Femur (tissue), 1 donor: ENCODE data around the gene NTRK3.

Experiments used
- DNase-seq: peaks from one replicate; pipeline ENCODE4 v3.0.0-alpha.2; 2017

NTRK3 gene

DNA sequence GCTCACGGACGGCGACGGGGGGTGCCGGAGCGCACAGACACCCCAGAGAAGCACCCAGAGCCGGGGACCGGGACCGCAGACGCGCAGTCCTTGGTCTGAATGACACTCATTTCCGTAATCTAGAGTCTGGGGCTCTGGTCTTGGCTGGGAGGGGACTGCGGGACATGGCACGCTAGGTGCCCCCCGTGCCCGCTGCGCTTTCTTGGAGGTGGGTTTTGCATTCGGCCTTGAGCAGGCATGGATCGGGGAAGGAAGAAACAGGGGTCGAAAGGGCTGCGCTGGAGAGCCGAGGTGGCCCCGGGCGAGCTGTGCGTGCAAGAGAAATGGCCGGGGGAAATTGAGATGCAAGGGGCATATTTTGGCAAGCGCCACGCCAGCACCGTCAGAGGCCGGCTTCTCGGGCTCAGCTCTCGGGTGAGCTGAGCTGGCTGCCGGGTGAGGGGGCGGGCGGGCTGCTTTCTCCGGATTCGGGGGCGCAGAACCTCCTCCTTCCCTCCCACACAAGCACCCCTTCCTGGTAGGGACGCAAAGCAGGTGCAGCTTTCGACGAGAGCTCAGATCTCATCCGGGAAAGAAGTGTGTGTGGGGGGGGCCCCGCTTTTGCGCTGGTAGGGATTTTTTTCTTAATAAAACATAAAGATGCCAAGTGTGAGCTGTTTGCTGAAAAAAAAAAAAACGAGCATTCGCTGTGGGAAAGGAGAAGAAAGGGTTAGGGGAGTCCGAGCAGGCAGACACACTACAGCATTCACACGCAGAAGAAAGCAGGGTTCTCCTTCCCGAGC lies 963 bp upstream of the NTRK3 start:
- DNase-seq: peak; percentile 29

DNA sequence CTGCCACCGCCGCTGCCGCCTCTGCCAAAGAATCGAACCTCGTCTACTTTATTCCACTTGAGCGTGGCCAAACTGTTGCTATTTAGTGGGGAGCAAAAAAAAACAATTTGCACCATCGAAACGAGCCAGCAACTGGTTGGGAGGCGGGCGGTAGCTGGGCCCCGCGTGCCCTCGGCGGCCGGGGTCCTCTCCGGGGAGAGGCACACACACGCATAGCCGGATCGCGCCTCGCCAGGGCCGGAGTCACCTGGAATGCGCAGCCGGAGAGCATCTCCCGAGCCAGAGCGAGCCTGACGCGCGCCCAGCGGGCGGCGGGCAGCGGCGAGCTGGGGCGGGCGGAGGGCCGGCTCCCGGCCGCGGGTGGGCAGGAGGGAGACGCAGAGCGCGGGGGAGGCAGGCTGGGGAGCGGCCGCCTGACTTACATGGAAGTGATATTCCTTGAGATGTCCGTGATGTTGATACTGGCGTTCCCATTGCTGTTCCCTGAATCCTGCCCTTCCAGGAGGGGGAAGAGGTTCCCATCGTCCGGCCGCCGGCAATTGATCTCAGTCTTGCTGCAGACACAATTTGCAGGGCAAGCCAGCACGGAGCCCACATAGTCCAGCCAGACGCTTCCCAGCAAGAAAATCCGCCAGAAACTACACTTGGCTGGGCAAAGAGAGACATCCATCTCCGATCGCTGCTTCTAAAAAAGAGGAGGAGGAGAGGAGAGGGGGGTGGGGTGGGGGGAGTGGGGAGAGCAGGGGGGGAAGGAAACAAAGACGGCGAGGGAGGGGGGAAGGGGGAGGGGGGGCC lies 858 bp downstream of the NTRK3 start:
- peak; percentile 71 for DNase-seq

DNA sequence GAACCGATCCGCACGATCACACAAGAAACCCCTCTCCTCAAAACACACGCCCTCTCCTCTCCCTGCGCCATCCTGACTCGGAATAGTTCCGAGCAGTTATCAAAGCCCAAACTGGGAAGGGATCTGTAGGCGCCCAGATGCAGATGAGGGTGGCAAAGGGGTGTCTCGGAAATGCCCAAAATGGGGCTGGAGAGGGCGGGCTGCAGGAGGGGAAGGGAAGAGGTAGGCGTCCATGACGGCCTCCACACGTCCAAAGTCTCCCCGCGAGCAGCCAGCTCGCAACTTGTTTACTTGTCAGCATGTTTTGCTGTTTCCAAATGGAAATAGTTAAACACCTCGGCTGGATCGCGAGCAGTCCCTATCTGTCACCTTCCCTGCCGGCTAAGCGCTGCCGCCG lies 1.5 kb downstream of the NTRK3 start:
- DNase-seq: no peak

DNA sequence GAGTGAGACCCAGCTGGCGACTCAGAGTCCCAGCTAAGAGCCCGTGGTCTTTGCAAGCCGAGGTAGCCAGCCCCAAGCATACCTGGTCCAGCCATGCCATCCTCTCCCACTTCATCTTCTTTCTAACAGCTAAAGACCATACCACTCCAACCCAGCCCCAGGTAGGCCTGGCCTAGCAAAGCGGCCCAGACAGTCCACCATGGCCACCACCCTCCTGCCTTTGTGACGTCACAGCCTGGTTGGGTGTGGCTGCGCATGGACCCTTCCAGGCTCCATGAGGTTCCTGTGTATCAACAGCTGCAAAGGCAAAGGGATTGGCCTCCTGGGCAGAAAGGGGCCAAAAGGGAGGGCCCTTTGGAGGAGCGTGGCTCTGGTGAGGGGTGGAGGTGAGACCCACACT lies 4.1 kb downstream of the NTRK3 start:
- DNase-seq: no peak

DNA sequence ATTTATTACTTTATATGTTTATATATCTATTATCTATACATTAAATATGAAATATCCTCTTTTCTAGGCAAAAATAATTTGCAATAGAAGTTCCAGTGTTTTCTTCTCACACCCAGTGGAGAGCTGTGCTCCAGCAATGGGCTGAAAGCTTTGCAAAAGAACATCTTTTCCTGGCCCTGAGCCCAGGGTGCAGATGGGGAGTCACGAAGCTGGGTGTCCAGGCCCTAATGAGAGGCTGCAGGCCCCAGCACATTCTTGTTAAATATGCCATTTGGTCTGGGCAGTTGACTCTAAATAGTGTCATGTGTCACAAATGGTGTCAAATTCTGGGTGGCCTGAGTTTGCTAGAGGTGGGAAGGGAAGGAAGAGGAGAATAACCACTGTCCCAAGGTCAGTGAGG lies 5.7 kb downstream of the NTRK3 start:
- no peak for DNase-seq

DNA sequence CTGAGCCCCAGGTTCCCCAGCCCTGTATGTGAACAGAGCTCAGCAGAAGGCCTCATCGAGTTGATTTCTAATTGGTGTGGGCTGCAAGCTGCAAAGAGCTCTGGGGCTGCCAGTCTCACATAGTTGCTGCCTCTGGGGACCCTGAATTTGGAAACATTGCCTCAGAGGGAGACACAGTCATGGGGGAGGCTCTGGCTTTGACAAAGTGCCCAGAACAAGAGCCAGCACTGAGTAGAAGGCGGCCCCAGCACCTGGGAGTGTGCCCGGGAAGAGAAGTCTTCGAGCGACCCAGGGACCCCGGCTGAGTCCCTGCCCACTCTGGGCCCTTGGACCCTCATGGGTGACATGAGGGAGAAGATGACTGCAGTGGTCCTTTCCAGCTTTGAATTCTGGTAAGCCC lies 7.3 kb downstream of the NTRK3 start:
- DNase-seq: no peak

DNA sequence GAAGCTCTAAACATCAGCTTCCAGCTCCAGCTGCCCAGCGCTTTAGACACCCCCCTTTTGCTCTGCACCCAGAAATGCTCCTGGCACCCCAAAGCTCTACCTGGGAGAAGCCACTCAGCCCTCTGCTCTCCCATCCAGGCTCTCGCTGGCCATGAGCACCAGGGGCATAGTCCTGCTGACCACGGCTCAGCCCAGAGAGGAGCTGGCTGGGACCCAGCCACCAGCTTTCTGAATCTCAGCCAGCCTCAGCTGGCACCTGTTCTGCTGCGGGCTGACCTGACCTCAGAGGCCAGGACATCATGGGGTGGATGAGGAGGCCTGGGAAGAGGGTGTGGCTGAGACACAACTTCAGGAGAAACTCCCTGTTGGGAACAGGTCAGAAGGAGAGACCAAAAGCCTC lies 8.6 kb downstream of the NTRK3 start:
- peak; percentile 40 for DNase-seq

DNA sequence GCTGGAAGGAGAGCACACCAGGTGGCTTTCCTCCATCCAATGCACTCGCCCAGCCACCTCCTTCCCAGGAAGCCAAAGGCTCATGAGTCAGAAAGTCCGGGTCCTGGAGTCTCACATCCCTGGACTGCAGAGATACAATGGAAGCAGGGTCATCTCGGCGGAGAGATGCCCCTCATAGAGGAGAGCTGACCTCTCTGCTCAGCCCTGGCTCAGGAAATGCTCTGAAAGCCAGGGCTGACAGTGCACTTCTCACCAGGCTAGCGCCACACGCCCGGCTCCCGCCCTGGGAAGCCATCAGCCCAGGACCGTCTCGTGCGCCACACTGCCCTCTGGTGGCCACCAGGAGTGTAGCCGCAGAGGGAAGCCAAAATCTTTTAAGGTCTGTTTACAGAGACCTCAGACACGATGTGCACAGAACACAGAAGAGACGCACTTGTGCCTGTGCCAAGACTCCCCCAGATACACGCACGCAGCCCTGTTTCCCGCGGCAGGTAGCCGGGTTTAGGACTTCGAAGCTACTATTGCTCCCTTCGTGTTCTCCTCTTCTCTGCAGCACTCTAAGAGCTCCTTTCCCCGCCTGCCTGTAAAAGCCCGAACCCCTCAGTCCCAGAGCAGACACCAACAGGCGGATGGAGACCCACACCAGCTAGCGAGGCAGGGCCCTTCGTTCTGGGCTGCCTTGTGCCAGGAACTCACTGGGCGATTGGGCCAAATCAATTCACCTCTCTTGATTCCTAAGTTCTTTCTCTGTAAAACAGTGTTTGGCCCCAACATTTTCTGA lies 9.7 kb downstream of the NTRK3 start:
- peak; percentile 86 for DNase-seq

DNA sequence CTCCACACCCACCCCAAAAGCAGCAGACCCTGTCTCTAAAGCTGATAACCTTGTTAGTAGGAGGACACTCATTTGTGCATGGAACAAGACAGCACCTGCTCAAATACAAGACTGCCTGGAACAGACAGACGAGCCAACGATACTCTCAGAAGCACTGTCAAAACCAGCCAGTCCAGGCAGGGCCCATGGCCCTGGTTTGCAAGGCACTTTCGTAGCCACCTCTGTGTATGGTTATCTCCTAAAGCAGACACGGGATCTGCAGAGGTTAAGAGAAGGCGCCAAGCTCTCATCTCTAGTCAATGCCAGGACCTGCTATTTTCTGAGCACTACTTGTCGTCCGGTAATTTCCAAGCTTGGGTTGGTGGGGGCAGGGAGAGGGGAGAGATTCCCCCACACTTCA lies 10.5 kb downstream of the NTRK3 start:
- DNase-seq: no peak

DNA sequence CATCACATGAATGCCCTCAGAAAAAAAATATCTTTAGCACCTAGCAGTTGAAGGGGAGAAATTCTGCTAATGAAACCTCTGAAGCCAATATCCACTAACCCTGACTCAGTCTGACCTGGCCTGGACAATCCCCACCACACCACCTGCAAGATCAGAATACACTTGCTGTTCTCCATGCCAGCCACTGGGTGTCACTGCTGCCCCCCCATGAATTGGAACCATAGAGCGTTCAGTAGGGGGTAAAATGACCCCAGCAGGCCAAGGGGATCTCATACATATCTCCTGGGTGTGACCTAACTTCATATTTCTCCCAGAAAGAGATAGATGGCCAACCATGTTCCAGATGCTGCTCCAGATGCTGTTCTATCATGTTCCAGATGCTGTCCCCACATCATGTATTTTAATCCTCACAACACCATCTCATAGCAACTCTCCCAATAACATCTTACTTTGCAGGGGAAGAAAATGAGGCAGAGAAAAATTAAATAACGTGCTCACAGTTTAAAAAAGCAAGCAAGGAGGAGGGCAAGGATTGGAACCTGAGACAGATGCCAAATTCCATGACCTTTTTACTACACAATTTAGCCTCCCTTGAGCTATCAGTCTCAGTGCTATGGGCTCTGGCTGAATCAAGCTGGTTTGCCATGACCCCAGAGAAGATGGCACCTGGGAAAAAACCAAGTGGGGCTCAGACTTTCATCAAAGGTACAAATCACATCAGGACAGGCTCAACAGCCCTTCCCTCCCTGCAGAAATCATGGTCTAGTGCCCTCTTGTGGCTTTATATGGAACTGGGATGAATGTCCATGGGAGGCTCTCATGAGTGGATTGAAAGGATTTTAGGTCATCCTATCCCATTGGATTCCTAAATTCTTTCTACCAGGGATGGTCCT lies 12.4 kb downstream of the NTRK3 start:
- no peak for DNase-seq

DNA sequence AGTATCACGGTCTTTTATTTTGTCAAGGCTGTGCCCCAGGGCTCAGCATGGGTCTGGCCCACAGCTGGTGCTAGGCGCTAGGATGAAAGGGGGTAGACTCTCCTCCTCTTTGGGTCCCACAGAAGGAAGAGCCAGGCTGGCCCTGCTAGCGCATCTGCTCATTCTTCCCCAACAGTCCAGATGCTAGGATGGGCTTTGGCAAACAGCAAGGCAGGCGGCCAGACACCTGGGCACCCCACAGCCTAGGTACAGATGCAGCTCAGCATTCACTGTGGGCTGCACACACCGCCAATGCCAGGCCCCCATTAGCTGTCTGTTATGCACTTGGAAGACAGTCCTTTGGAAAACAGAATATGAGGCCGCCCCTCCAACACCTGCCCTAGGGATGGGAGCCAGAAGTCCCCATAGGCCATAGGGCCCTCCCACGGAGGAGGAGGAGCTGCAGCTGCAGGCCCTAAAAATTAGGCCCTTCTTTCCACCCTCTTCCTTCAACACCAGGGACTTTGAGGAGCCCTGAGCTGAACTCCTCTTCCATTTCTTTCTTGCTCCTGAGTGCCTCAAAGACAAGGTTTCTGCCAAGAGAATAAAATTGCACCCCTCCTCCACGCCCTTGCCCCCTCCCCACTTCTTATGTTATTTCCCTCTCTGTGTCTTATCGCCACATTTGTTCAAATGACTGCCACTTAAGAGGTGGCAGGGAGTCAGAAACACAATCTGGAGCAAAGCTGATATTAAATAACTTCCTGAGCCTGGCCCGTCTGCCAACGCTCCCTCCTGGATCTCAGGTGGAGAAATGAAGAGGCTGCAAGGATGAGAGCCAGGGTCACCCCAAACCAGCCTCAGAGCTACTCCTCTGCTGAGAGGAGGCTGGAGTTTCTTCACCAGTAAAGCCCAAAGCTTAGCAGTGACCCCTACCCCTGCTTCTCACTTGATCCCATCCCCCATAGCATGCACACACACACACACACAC lies 13.7 kb downstream of the NTRK3 start:
- no peak for DNase-seq

DNA sequence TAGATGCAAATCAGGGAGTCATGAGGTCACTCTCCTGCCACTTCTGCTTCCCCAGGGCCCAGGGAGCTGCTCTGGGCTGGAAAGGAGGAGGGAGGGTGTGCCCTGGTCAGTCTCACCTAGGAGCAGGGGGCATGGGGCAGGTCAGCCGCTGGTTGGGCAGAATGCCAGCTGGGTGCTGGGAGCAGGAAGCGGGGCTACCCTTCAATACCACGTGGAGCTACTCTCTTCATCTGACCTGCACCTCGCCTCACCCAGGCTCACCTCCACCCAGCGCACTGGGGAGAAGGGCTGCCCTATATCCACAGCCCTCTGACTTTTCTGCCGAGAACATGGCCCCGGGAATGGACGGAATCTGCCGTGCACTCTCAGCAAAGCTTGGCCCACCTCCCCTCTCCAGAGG lies 15.1 kb downstream of the NTRK3 start:
- DNase-seq: no peak

DNA sequence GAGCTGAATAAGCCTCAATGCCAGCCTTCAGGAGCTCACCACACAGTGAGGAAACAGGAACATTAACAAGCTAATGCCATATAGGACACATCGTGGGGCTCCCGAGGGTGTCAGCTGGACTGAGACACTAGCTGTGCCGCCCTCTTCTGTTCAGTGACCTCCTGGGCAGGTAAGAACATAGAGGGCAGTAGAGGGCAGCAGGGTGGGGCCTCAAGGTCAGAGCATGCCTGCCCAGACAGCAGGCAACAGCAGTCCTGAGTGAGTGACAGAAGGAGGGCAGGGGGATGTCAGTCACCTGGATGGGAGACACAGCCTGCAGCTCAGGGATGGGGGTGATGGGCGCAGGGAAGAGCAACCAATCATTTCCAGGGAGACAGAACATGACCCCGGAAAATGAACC lies 15.5 kb downstream of the NTRK3 start:
- DNase-seq: no peak

DNA sequence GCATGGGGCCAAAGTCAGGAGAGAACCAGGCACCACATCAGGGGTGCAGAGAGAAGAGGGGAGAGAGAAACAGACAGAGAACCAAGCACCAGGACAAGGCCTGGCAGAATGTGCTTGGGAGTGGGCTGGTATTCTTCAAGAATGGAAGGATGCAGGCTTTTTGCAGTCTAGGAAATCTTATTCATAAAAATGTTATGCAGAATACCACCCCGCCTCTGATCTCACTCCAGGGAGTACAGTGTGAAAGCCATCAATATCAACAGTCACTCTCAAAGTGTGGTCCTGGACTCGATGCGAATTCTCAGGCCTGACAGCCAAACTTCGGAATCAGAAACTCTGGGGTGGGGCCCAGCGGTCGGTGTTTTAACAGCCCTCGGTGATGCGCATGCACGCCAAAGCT lies 16.9 kb downstream of the NTRK3 start:
- no peak for DNase-seq

DNA sequence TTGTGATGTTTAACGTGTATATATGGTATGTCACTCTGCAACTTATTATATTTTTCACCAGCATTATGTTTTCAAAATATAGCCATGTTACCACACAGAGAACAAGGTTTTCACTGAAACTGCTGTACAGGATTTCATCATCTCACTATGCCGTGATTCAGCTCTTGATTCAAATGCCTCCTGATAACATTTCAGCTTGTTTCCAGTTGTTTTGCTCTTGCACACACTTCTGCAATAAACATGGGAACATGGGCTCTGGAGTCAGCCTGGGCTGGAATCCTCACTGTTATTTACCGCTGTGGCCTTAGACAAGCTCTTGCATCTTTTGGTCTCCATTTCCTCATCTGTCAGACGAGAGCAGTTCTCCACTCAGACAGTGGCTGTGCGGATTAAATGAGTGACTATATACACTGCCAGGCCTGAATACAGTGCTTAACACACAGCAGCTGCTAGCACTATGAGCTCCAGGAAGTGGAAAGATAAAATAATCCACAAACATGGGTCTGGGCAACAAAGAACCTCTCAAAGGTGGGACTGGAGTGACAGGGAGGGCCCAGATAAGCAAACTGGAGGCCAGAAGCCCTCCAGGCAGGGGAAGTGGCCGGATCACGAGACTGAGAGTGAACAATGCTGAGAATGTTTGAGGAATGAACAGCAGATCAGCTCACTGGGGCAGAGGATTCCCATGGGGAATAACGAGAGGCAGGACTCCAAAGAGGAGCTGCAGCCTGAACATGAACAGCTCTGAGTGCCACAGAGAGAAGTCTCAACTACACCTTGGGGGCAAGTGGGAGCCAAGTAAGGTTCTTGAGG lies 17.7 kb downstream of the NTRK3 start:
- DNase-seq: no peak

DNA sequence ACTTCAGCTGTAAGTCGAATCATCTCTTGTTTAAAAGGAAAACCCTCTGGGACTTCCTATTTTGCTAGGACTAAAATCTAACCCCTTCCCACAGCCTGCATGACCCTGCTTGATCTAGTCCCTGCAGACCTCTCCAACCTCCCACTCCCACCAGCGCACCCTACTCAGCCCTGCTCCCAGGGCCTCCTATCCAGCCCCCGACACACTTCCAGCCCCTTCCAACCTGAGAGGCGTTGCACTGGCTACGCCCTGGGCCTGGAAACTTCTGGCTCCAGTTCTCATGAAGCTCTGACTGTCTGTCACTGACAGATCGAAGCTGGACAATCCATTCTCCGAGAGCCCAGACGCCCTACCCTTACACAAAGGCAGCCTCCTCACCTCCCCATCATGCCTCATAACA lies 21.8 kb downstream of the NTRK3 start:
- no peak for DNase-seq

DNA sequence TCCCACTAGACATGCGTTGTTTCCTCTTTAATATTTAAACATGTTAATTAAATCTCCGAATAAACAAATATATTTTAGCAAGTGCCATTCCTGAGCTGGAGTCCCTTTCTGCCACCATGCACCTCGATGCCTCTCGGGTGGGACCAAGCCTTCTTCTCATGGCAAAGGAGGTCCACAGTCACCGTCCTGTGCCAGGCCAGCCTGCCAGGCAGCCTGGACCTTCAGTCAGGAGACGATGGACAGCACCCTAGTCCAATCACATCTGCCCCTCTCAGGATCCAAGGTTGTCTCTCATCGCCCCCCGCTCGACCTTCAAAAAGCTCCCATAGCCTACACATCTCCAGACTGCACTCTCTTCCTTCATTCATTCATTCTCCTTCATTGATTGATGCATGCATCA lies 22.6 kb downstream of the NTRK3 start:
- no peak for DNase-seq

DNA sequence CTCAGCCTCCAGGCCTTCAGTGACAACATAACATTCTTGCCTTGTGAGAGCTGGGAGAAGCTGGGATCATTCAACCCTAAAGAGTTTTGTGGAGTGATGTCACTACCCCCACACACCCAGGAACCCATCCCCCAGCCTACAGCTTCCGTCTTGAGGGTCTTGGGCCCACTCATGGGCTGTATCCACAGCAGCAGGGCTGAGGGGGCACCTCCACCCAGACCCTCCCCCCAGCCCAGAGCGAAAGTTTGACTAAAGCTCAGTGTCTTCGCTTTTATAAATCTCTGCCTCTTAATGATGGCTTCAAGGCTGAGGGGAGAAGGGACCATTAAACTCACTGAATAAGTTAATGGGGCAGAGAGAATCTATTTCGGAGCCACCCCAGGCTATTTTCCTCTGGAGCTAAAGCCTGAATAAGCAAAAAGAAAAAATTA lies 23.8 kb downstream of the NTRK3 start:
- DNase-seq: no peak

DNA sequence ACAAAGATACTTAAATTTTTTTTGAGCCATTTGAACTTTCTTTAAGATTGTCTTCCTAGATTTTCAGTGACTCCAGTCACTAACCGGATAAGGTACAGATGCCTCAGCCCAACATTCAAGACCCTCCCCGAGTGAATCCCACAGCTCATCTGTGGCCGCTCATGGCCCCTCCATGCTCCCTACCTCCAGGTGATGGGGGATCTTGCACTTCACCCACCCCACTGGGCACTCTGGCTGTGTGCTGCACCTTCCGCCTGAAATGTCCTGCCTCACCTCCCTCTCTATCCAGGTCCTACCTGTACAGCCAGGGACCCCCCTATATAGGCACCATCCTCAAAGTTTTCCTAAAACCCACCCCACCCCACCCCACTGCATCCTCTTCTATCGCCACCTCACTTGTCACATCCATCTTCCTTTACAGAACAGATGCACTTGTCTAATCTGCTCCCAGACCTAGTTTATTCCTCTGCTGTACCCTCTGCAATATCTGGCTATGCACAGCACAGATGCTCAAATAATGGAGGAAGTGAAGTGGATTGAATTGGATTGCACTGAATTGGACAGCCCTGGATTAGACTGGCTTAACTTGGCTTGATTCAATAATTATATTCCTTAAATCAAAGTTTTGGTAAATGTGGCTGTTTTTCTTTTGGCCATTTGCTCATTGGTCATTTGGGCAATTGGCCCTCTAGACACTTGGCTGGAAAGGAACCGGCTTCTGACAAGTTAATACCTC lies 24.5 kb downstream of the NTRK3 start:
- no peak for DNase-seq

DNA sequence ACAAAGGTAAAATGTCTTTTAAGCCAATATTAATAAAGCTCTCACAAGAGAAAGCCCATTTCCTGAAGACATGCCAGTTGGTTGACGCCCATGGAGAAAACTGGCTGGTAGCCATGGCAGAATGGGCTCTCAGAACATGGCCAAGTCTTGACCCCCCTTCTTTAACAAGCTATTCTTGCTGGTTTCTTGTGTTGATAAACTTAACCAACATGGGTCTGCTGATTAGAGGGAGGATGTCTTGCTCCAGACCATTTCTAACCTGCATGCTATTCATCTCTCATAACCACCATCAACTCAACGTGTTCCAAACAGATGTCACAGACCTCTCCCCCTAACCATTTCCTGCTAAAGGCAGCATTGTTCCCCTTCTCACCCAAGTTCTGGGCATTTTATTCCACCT lies 25.7 kb downstream of the NTRK3 start:
- no peak for DNase-seq
